ENCODE data around the gene CDK12. TPM values are rescaled to one million over a fixed set of nuclear protein-coding genes. Genes with fewer than 3 reads are reported as not detected.

CDK12 gene
- total RNA-seq (2022; extraction: Qiagen RNA extraction; ENCODE audit: low read depth), result 34.5 to 41.9 TPM (median 38.5 TPM) in 5 replicates

DNA sequence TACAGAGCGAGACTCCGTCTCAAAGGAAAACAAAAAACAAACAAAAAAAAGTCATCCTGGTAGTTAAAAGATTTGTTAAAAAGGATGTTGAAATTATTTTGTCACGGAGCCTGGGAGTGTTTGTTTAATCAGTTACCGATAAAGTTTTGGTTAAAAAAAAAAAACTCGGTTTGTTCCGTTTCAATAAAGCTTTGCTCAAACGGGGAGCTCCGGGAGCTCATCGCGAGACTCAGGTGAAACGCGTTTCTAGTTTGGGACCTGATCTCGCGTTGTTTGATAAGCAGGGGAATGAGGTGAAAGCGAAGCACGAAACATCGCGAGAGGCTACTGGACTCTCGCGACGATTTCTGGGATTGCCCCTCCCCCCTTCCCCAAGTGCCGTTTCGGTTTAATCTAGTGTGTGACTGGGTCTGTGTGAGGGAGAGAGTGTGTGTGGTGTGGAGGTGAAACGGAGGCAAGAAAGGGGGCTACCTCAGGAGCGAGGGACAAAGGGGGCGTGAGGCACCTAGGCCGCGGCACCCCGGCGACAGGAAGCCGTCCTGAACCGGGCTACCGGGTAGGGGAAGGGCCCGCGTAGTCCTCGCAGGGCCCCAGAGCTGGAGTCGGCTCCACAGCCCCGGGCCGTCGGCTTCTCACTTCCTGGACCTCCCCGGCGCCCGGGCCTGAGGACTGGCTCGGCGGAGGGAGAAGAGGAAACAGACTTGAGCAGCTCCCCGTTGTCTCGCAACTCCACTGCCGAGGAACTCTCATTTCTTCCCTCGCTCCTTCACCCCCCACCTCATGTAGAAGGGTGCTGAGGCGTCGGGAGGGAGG is at the start of gene CDK12:
CDK12 (plus strand) TSS at position 374 of the 813 bp plus-strand sequence. CDS start 586 bp downstream, outside the sequence.

DNA sequence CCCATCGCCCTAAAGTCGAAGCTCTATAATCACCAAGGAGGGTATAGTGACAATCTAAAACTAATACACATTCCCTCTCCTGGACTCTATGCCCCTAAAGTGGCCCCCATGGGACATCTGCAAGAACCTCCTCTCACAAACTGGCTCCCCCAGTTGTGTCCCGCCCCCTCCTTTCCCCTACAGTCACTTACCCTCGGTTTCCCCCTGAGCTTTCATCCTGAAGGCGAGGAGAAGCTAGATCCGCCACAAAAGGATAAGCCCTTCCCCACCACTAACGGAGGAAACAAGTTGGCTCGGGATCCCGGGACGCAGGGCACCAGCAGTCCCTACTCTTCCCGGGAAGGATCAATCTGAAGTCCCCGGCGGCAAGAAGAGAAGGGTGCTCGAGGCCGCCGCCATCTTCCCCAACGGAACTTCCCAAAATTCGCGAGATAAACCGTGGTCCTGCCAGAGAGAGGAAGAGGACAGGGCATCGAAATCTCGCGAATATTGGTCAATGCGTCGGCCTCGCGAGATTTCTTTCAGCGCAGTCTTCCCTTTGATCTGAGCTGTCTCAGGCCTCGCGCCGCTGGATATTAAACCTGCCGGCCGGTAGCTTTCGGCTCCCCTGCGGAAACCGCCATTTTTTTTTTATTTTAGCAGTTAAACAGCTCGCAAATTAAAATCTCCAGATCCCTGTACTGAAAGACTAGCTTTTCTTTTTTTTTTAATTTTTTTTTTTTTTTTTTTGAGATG is 10.3 kb upstream of the CDK12 start, which contains the start of gene MED1:
MED1 (minus strand) TSS at position 417 of the 735 bp plus-strand sequence; CDS start at position 216, 201 bp downstream.

Other genes starting within 250 kb of the CDK12 start
- gene STAC2, start 235.5 kb upstream of the CDK12 start, total RNA-seq (2022; extraction: Qiagen RNA extraction; ENCODE audit: low read depth), result 0.13 to 0.17 TPM (median 0.14 TPM) in 5 replicates
- gene FBXL20, start 59.9 kb upstream of the CDK12 start, total RNA-seq (2022; extraction: Qiagen RNA extraction; ENCODE audit: low read depth), result 7.5 to 9.4 TPM (median 8.7 TPM) in 5 replicates
- gene MED1, start 10.2 kb upstream of the CDK12 start, total RNA-seq (2022; extraction: Qiagen RNA extraction; ENCODE audit: low read depth), result 27.1 to 38.2 TPM (median 33.3 TPM) in 5 replicates
- 0.03 TPM in 1 of 5 replicates, not detected in the others for gene NEUROD2, start 146.4 kb downstream of the CDK12 start, total RNA-seq (2022; extraction: Qiagen RNA extraction; ENCODE audit: low read depth)
- gene PPP1R1B, start 165.5 kb downstream of the CDK12 start, total RNA-seq (2022; extraction: Qiagen RNA extraction; ENCODE audit: low read depth), result 0.03 TPM in 1 of 5 replicates, not detected in the others
- 41.4 to 64.8 TPM (median 59.5 TPM) in 5 replicates for gene STARD3, start 175.7 kb downstream of the CDK12 start, total RNA-seq (2022; extraction: Qiagen RNA extraction; ENCODE audit: low read depth)
- 0.64 to 1.7 TPM (median 1.1 TPM) in 5 replicates for gene TCAP, start 203.9 kb downstream of the CDK12 start, total RNA-seq (2022; extraction: Qiagen RNA extraction; ENCODE audit: low read depth)
- not detected in 5 replicates for gene PNMT, start 207.0 kb downstream of the CDK12 start, total RNA-seq (2022; extraction: Qiagen RNA extraction; ENCODE audit: low read depth)
- gene PGAP3, start 226.6 kb downstream of the CDK12 start, total RNA-seq (2022; extraction: Qiagen RNA extraction; ENCODE audit: low read depth), result 6.7 to 8.9 TPM (median 7.8 TPM) in 5 replicates
- gene ERBB2, start 238.6 kb downstream of the CDK12 start, total RNA-seq (2022; extraction: Qiagen RNA extraction; ENCODE audit: low read depth), result 28.0 to 38.1 TPM (median 32.9 TPM) in 5 replicates